HG03575 (cell line): ENCODE results near the gene CAVIN4.

Source experiments
- ATAC-seq: cut with Tn5 transposase; IDR thresholded peaks from one replicate; pipeline ENCODE4 v1.9.1; 2021; ENCODE audit not compliant: unreplicated experiment, insufficient number of reproducible peaks, low FRiP score; ENCODE audit errors: extremely low read depth

Gene CAVIN4

GRCh38 chr9:100586093-100586492 lies 8.2 kb downstream of the CAVIN4 start:
- ATAC-seq = no peak

DNA sequence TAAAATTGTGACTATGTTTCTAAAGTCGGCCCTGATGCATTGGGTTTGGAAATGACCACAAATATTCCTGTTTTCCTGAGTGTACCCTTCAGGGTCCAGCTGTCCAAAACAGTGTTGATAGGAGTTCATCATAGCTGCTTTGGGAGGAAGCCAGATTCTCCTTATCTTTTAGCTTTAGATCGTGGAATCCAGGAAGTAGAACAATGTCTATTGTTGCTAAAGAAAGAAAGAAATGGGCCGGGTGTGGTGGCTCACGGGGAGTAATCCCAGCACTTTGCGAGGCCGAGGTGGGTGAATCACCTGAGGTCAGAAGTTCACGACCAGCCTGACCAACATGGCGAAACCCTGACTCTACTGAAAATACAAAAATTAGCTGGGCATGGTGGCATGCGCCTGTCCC lies 9.5 kb downstream of the CAVIN4 start:
- ATAC-seq = no peak

DNA sequence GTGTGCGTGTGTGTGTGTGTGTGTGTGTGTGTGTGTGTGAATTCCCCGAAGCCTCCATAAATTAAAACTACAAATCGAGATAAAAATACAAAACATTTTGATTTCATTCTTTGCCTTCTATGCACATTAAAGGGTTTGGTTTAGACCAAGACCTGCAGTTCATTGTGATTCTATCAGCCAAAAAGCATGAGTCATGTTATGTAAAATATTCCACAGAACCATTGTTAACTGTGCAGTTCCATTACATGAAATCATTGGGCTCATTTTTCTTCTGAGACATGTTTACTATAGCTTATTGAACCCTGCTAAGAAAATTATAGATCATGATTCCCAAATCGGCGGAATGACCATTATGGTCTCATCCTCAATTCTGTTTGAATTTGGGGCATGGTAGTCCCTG lies 11.7 kb downstream of the CAVIN4 start:
- no peak for ATAC-seq

DNA sequence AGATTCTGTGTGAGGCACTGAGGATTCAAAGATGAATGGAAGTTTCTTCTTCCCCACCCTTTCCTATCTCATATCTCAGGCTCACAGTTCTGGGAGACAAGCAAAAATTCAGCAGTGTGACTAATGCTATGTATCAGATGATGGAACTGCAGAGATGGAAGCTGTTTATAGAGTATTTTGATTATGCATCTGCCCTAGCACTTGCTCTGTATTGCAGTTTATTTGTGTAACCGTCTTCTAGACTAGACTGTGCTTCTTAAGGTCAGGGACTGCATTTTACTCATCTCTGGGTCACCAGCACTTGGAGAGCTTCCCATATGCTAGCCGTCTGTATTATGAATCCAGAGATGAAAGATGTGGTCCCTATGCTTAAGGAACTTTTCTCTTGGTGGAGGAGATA lies 12.6 kb downstream of the CAVIN4 start:
- no peak for ATAC-seq

DNA sequence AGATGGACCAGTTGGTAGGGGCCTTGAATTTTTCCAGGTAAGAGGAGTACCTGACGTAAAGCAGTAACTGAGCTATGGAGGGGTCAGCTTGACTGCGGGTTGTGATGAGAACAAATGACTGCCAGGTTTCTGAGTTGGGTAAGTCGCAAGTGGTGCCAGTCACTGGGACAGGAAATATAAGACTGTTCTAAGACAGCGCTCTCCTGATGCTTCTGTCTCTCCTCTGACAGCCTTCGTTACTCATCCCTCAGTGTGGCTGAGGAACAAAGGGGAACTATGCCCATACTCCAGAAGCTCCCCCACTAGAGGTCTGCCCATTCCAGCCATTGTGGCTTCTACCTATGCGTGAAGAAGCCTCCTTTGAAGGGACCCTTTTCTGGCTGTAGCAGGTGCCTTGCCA lies 13.3 kb downstream of the CAVIN4 start:
- ATAC-seq = no peak

DNA sequence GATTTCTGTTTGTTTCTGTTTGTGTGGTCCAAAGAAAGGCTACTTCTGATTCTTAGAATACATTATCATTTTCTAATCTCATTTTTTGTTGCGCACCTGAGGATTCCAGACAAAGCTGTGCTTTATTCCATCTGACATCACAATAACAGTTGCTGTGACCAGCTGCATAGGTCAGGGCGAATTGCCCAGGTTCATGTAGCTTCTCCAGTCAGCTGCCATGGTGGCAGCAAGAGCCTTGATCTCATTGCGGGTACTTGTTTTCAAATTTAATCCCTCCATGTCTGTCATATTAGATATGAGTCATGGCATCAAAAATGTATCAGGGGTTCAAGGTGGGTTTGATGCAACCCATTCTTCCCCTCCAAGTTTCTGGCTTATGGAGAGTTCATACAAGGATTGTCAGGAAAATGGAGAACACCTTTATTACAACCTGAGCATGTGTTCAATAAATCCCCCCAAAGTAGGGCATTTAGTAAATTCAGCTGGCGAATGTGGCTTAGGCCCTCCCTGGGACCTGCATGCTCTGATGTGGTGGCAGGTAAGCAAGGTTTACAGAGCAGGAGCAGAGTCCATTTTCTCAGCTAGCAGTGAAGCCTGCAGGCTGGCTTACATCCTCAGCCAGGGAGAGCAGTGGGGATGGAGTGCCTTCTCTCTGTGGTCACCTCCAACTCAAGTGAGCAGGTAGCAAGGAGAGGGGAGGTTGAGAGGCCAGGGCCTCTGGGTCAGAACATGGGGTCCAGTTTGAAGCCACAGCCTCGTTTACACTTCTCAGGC lies 13.9 kb downstream of the CAVIN4 start:
- no peak for ATAC-seq

- ATAC-seq = no peak
These were observed 17.7 kb downstream of the CAVIN4 start for GRCh38 chr9:100595391-100596199.

- ATAC-seq = no peak
These were observed 19.4 kb downstream of the CAVIN4 start for GRCh38 chr9:100597236-100597635.

- ATAC-seq = no peak
These were observed 20.8 kb downstream of the CAVIN4 start for GRCh38 chr9:100598641-100599145.

GRCh38 chr9:100600521-100601079 lies 22.7 kb downstream of the CAVIN4 start:
- ATAC-seq = no peak

GRCh38 chr9:100601216-100601615 lies 23.3 kb downstream of the CAVIN4 start:
- ATAC-seq = no peak

DNA sequence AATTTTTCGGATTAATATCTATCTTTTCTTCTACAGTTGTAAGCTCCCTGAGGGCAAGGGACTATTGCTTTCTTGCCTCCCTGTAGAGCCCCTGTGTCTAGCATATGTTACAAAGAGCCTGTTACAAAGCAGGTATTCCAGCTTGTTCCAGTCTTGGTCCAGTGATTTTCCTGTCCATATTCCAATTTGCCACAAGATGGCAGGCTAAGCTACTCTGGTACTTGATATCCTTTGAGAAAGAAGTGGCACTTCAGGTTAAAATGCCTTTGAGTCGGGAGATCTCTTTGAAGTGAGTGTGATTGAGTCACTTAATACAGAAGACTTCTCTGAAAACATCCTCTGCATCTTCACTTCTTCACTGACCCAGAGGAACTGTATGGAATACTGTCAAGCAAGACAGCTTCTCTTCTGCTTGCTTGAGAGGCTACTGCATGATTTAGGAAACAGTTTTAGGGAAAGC lies 24.5 kb downstream of the CAVIN4 start:
- no peak for ATAC-seq

DNA sequence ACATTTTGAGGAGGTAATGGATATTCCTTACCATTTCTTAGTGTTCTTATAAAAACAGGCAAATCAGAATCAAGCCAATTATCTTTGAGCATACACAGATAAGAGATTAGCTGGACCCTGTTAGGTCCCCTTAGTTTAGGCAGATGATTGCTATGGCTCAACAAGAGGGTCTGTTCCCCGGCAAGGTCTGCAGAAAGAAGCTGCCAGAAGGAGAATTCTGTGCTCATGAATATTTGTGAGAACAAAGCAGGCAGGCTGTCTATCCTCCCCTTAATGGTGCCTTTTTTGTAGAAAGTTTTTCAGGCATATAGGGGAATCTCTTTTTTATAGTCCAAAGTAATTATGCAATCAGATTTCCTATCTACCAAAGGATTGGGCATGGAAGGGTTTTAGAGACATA lies 27.5 kb downstream of the CAVIN4 start:
- ATAC-seq = no peak

- no peak for ATAC-seq
These were observed 41.3 kb downstream of the CAVIN4 start for GRCh38 chr9:100619194-100619593.

- ATAC-seq = no peak
These were observed 41.8 kb downstream of the CAVIN4 start for GRCh38 chr9:100619665-100620064.

DNA sequence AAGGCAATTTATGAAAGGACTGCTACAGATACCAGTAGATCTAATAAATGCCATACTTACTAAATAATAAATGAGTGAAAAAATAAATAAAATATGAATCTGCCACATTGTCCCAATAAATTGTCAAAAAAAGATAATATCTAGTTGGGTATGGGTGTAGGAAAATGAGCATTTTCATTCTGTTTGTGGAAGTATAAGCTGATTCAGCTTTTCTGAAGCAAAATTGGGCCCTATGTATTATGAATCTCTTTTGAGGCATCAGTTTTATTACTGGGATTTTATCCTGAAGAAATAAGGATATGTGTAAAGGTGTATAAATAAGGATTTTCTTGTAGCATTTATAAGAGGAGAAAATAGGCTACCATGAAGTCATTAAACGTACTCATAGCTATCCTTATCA lies 46.1 kb downstream of the CAVIN4 start:
- no peak for ATAC-seq

DNA sequence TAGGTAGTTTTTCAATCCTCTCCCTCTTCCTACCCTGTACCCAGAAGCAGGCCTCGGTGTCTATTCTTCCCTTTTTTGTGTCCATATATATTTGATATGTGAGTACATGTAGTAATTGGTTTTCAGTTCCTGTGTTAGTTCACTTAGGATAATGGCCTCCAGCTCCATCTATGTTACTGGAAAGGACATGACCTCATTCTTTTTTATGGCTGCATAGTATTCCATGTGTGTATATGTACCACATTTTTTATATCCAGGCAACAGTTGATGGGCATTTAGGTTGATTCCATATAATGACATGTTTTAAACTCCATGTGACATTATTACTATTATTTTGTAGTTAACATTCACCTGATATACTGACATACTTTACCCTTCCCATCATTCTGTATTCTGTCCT lies 49.1 kb downstream of the CAVIN4 start:
- ATAC-seq = no peak

GRCh38 chr9:100637787-100638186 lies 59.9 kb downstream of the CAVIN4 start:
- no peak for ATAC-seq
